Brain microvascular endothelial cell (primary cell): ENCODE data around the gene NEK9.
"Not testable (repeated sequence)": the region's sequence is repeated elsewhere in the genome, so short reads cannot be mapped to it uniquely, and the experiment has no call there.

ENCODE experiments used
- DNase-seq: peaks from one replicate; pipeline ENCODE4 v3.0.0-alpha.2; 2020
- H3K27ac ChIP-seq: fragments of 250-450 bp; sonication (Bioruptor Pico); 2 replicates; pipeline ENCODE4 v1.5.1; 2020; ENCODE audit warnings: mild to moderate bottlenecking, moderate library complexity
- H3K27me3 ChIP-seq: fragments of 250-450 bp; sonication (Bioruptor Pico); replicated peaks from 2 replicates; pipeline ENCODE4 v1.5.1; 2020; ENCODE audit warnings: mild to moderate bottlenecking
- H3K36me3 ChIP-seq: fragments of 250-450 bp; sonication (Bioruptor Pico); replicated peaks from 2 replicates; pipeline ENCODE4 v1.5.1; 2020; ENCODE audit warnings: mild to moderate bottlenecking
- H3K4me3 ChIP-seq: 2 replicates; pipeline ENCODE4 v1.5.1; 2011; ENCODE audit warnings: low read depth, mild to moderate bottlenecking, control low read depth, low read length, moderate library complexity
- CTCF ChIP-seq: IDR thresholded peaks from 2 replicates; pipeline ENCODE4 v1.5.1; 2011; ENCODE audit warnings: low read depth, mild to moderate bottlenecking, moderate library complexity, low read length, control low read depth, inconsistent platforms; ENCODE audit errors: missing control alignments
- in situ Hi-C: cut with HindIII; loops from 2 replicates; pipeline ENCODE4 v1.10.0; 2017; ENCODE audit warnings: low sequenced_read_pairs, low pct_ligation_motif_present

NEK9 gene

GRCh38 chr14:75068294-75069120 is 58.3 kb downstream of the NEK9 start:
- Histone ChIP-seq H3K36me3 (no peaks in the 10 kb centered on the region), H3K27me3 (no peaks in the 10 kb centered on the region), H3K4me3 (peak overlapping the region; percentile 71), H3K27ac (peak overlapping the region; percentile 75)
- DNase-seq = peak; percentile 39
- in situ Hi-C loops = no loop called here
- no peak for TF ChIP-seq CTCF

GRCh38 chr14:75067765-75068164 is 59.1 kb downstream of the NEK9 start:
- H3K27me3 ChIP-seq, H3K4me3 ChIP-seq, H3K36me3 ChIP-seq, H3K27ac ChIP-seq, in situ Hi-C loops, DNase-seq: not testable (repeated sequence)

GRCh38 chr14:75067212-75067611 is 59.6 kb downstream of the NEK9 start:
- in situ Hi-C loops = no loop called here
- no peaks in the 10 kb centered on the region for H3K27me3 ChIP-seq
- no peak overlapping the region for H3K4me3 ChIP-seq
- DNase-seq = no peak
- TF ChIP-seq CTCF = no peak
- H3K36me3 ChIP-seq = no peaks in the 10 kb centered on the region
- H3K27ac ChIP-seq = no peak overlapping the region

- Histone ChIP-seq H3K36me3 (no peaks in the 10 kb centered on the region), H3K27me3 (no peaks in the 10 kb centered on the region), H3K27ac (no peak overlapping the region), H3K4me3 (no peak overlapping the region)
- no peak for TF ChIP-seq CTCF
- no peak for DNase-seq
- in situ Hi-C loops = no loop called here
Measured at GRCh38 chr14:75066691-75067090, 60.2 kb downstream of the NEK9 start.

DNA sequence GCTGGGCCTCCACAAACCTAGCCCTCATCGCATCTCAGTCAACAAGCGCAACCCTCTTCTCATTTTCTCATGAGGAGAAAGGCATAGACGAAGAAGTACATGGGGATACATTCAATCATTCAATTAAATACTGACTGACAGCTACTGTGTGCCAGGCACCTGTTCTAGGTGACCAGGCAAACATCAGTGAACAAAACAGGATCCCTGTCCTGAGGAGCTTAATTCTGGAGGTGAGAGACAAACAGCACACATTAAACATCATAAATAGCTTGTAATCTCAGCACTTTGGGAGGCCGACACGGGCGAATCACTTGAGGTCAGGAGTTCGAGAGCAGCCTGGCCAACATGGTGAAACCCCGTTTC is 62.7 kb downstream of the NEK9 start:
- no peak for DNase-seq
- Histone ChIP-seq H3K36me3 (no peaks in the 10 kb centered on the region), H3K27me3 (no peaks in the 10 kb centered on the region), H3K27ac (no peak overlapping the region), H3K4me3 (peak overlapping the region; percentile 97)
- no peak for TF ChIP-seq CTCF
- in situ Hi-C loops = no loop called here

DNA sequence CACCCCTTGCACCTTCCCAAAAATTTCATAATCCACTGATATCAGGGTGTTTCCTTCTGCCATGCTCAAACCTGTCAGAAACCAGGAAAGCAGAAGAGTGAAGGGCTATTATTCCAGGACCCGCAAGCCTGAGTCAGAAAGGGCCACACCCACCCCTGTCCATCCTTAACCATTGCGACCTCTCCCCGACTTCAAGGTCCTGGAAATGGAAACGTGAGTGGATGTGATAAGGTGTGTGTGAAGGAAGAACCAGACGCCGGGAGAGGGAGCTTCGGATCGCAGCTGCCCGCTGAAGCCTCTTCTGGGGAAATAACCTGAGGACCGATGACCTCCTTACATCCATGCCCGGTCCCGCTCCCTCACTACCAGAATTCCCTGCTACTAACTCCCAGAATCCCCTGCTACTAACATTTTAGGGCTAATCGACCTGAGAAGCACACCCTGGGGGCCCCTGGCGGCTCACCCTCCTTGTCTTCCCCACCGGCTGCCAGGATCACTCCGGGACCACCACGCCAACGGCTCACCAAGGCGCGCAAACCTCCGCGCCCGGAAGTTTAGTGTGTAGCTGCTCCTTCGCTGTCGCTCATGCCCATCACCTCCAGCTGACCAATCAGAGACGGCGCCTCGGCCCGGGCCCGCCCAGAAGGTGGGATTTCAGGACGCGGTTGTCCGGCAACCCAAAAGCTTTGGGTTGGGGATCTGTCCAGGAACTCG is 63.2 kb downstream of the NEK9 start, which contains the start of gene ACYP1:
Gene ACYP1, minus strand, starts transcription at position 534 of the 714 bp plus-strand sequence. Its CDS starts 471 bp downstream, at position 63.
- H3K27me3 ChIP-seq = no peaks in the 10 kb centered on the region
- peak; percentile 84 for DNase-seq
- in situ Hi-C loops = no loop called here
- H3K4me3 ChIP-seq = peak within 1 kb of the TSS; percentile 97
- TF ChIP-seq CTCF = peak; percentile 20
- no peaks in the 10 kb centered on the region for H3K36me3 ChIP-seq
- H3K27ac ChIP-seq = peak within 1 kb of the TSS; percentile 8
